Left renal pelvis (tissue), 4 donors: ENCODE data around the gene MBD3L2B. TPM values are rescaled to one million over a fixed set of nuclear protein-coding genes. Genes with fewer than 3 reads are reported as not detected.
"Not testable (repeated sequence)": the region's sequence is repeated elsewhere in the genome, so short reads cannot be mapped to it uniquely, and the experiment has no call there.

Experiments used
- DNase-seq, 4 donors: peaks; one replicate each; pipeline ENCODE4 v3.0.0-alpha.2; 2013; ENCODE audit warnings: low read depth in 4 of 4, low spot score in 3 of 4
- polyA plus RNA-seq, 4 donors: library from polyadenylated mRNA; unstranded; fragments of 120-200 nt; gene quantifications; one replicate each; pipeline ENCODE4 v1.2.1, GENCODE V29; 2013; ENCODE audit not compliant: insufficient read length in 4 of 4

Gene MBD3L2B
- polyA plus RNA-seq: not detected

GRCh38 chr19:7021331-7021730, at the start of gene MBD3L2B:
Gene MBD3L2B (minus strand): TSS chr19:7021431. CDS start chr19:7021397, 34 bp downstream.
- DNase-seq: not testable (repeated sequence)

GRCh38 chr19:7069904-7070226, 48.6 kb upstream of the MBD3L2B start:
- no peak for DNase-seq

- DNase-seq: peak; percentile 90 to 93 (median 92)
Measured at GRCh38 chr19:7069042-7069903, 48.0 kb upstream of the MBD3L2B start, which contains the start of gene ZNF557. Gene ZNF557 (plus strand): TSS chr19:7069703. CDS start chr19:7075075, 5,372 bp downstream.

- no peak for DNase-seq
Measured at GRCh38 chr19:7068599-7068998, 47.4 kb upstream of the MBD3L2B start.

GRCh38 chr19:7067716-7068115, 46.5 kb upstream of the MBD3L2B start:
- DNase-seq: no peak

- not testable (repeated sequence) for DNase-seq
Measured at GRCh38 chr19:7067122-7067521, 45.9 kb upstream of the MBD3L2B start.

- no peak for DNase-seq
Measured at GRCh38 chr19:7063764-7064418, 42.7 kb upstream of the MBD3L2B start.

GRCh38 chr19:7063339-7063738, 42.1 kb upstream of the MBD3L2B start:
- DNase-seq: no peak

GRCh38 chr19:7059977-7060376, 38.7 kb upstream of the MBD3L2B start:
- not testable (repeated sequence) for DNase-seq

- DNase-seq: not testable (repeated sequence)
Measured at GRCh38 chr19:7058576-7058975, 37.3 kb upstream of the MBD3L2B start, which contains the start of gene MBD3L3. Gene MBD3L3 (minus strand): TSS chr19:7058676. CDS start chr19:7058605, 71 bp downstream.

GRCh38 chr19:7056371-7056770, 35.1 kb upstream of the MBD3L2B start:
- not testable (repeated sequence) for DNase-seq

GRCh38 chr19:7055679-7056078, 34.4 kb upstream of the MBD3L2B start:
- not testable (repeated sequence) for DNase-seq

GRCh38 chr19:7054635-7055368, 33.6 kb upstream of the MBD3L2B start:
- not testable (repeated sequence) for DNase-seq

GRCh38 chr19:7052896-7053295, 31.7 kb upstream of the MBD3L2B start:
- DNase-seq: not testable (repeated sequence)

GRCh38 chr19:7051421-7051820, 30.2 kb upstream of the MBD3L2B start:
- not testable (repeated sequence) for DNase-seq

GRCh38 chr19:7049021-7049420, 27.8 kb upstream of the MBD3L2B start, which contains the start of gene MBD3L2:
Gene MBD3L2 (plus strand): TSS chr19:7049321. CDS start chr19:7049374, 53 bp downstream.
- DNase-seq: not testable (repeated sequence)

GRCh38 chr19:7041563-7041962, 20.3 kb upstream of the MBD3L2B start:
- DNase-seq: not testable (repeated sequence)

- DNase-seq: not testable (repeated sequence)
Measured at GRCh38 chr19:7040079-7040478, 18.8 kb upstream of the MBD3L2B start, which contains the start of gene MBD3L4. Gene MBD3L4 (minus strand): TSS chr19:7040179. CDS start chr19:7040144, 35 bp downstream.

- DNase-seq: not testable (repeated sequence)
Measured at GRCh38 chr19:7030278-7030677, 9.0 kb upstream of the MBD3L2B start, which contains the start of gene MBD3L5. Gene MBD3L5 (plus strand): TSS chr19:7030578. CDS start chr19:7030612, 34 bp downstream.

- DNase-seq: not testable (repeated sequence)
Measured at GRCh38 chr19:7028790-7029189, 7.6 kb upstream of the MBD3L2B start.
